A673 (cell line): ENCODE results near the gene CBX1. TPM values are rescaled to one million over a fixed set of nuclear protein-coding genes. Genes with fewer than 3 reads are reported as not detected.

Experiments used
- BruUV-seq: library from RNA; stranded (reverse); fragments of 400-500 nt; replicated peaks from 2 replicates; lab custom pipeline; 2021; lab: Mats Ljungman, UMichigan
- CTCF ChIA-PET: fragments of 300-600 bp; sonication (Branson Sonifier 250); formaldehyde crosslinking; loops from one replicate; lab custom pipeline; 2022; ENCODE audit warnings: antibody characterized with exemption; lab: Charles Lee
- POLR2A ChIA-PET: fragments of 300-600 bp; sonication (Branson Sonifier 250); formaldehyde crosslinking; loops from one replicate; lab custom pipeline; 2022; ENCODE audit warnings: antibody characterized with exemption; ENCODE audit not compliant: low non-redundant PET; lab: Charles Lee
- DNase-seq: peaks from one replicate; pipeline ENCODE4 v3.0.0-alpha.2; 2015; ENCODE audit warnings: low spot score
- H3K27ac ChIP-seq: fragments of 200-600 bp; sonication (generic); 2 replicates; pipeline ENCODE4 v1.5.1; 2016; ENCODE audit warnings: mixed run types, low read depth, mild to moderate bottlenecking, mixed read lengths, antibody characterized with exemption, low read length; ENCODE audit not compliant: poor library complexity, severe bottlenecking
- H3K27me3 ChIP-seq: fragments of 200-600 bp; sonication (generic); replicated peaks from 2 replicates; pipeline ENCODE4 v1.6.1; 2017; ENCODE audit warnings: mixed run types, low read depth, mild to moderate bottlenecking, mixed read lengths, antibody characterized with exemption, low read length; ENCODE audit not compliant: insufficient read depth, poor library complexity
- H3K36me3 ChIP-seq: fragments of 200-600 bp; sonication (generic); 2 replicates; pipeline ENCODE4 v1.6.1; 2016; ENCODE audit warnings: mixed run types, mild to moderate bottlenecking, mixed read lengths, antibody characterized with exemption, low read length; ENCODE audit not compliant: insufficient read depth, poor library complexity, severe bottlenecking
- H3K4me1 ChIP-seq: fragments of 200-600 bp; sonication (generic); 2 replicates; pipeline ENCODE4 v1.6.1; 2017; ENCODE audit warnings: mixed run types, mild to moderate bottlenecking, mixed read lengths, antibody characterized with exemption, low read length; ENCODE audit not compliant: insufficient read depth, poor library complexity, severe bottlenecking
- H3K4me3 ChIP-seq: fragments of 200-600 bp; sonication (generic); 2 replicates; pipeline ENCODE4 v1.5.1; 2016; ENCODE audit warnings: low read depth, mixed run types, mild to moderate bottlenecking, mixed read lengths, low read length; ENCODE audit not compliant: poor library complexity, severe bottlenecking
- H3K9me3 ChIP-seq: fragments of 200-600 bp; sonication (generic); 2 replicates; pipeline ENCODE4 v1.6.1; 2016; ENCODE audit warnings: mixed run types, low read depth, mild to moderate bottlenecking, mixed read lengths, antibody characterized with exemption, low read length; ENCODE audit not compliant: poor library complexity, severe bottlenecking
- CTCF ChIP-seq: fragments of 300-800, 200-600 bp; sonication (generic); conservative IDR thresholded peaks from 2 replicates; pipeline ENCODE4 v1.5.1; 2017; ENCODE audit warnings: low read depth, mild to moderate bottlenecking, antibody characterized with exemption, low read length, moderate library complexity, mixed read lengths
- EZH2 ChIP-seq: fragments of 200-600 bp; sonication (generic); IDR thresholded peaks from 2 replicates; pipeline ENCODE4 v1.6.1; 2017; ENCODE audit warnings: borderline replicate concordance, low read depth, mild to moderate bottlenecking, mixed read lengths, antibody characterized with exemption, low read length; ENCODE audit not compliant: poor library complexity, severe bottlenecking
- intact Hi-C: fragments of 100-400 bp; cut with micrococcal nuclease; formaldehyde crosslinking; loops from one replicate; pipeline ENCODE4 v1.10.0; 2022; ENCODE audit not compliant: unreplicated experiment
- total RNA-seq: library from RNA; stranded (reverse); gene quantifications from 2 replicates; pipeline ENCODE4 v1.2.3, GENCODE V29; 2021

CBX1 gene
- total RNA-seq, 1 experiment from 2014 or later = 121 TPM

DNA sequence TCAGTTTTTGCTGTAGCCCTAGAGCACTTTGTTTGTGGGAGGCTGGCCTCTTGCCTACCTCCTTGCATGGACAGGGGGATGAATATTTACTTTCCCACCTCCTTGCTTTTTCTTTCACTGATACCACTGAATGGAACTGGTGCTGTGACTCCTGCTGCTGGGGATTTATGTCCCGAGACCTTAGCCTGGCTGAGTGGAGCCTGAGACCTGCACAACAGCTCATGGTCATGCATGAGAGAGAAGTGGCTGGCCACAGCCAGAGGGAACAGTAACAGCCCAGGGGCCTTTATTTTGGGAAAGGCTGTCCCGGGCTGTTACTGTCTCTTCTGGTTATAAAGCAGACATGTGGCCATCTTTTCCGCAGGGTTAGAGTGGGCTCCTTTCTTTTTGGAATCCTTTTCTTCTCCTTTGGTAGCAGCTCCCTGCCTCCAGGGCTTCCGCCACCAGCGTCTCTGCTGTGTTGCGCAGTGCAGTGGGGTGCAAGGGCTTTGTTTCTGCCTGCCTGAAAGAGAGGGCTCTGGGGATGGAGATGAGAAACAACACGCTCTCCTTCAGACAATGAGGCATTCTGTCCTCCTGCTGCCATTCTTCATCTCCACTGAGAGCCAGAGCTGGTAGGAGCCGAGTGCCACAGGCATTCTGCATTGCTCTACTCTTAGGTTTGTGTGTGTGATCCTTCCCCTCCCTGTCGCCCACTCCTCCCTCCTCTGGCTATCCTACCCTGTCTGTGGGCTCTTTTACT lies 20.8 kb upstream of the CBX1 start:
- H3K27ac ChIP-seq = no peak overlapping the region
- intact Hi-C loops = no loop called here
- H3K4me3 ChIP-seq = no peak overlapping the region
- no peak for DNase-seq
- H3K9me3 ChIP-seq = no peaks in the 10 kb centered on the region
- ChIA-PET POLR2A (no interaction called here), CTCF (no interaction called here)
- no peaks in the 10 kb centered on the region for H3K27me3 ChIP-seq
- H3K36me3 ChIP-seq = peaks cover 11% of the 10 kb centered on the region
- no peak for TF ChIP-seq CTCF
- no peak for TF ChIP-seq EZH2
- no TSS peak for BruUV-seq
- H3K4me1 ChIP-seq = no peaks in the 10 kb centered on the region

GRCh38 chr17:48113201-48113676 lies 12.0 kb upstream of the CBX1 start:
- Histone ChIP-seq H3K27ac (no peak overlapping the region), H3K9me3 (no peaks in the 10 kb centered on the region), H3K4me3 (no peak overlapping the region), H3K4me1 (peaks cover 26% of the 10 kb centered on the region), H3K36me3 (peaks cover 3% of the 10 kb centered on the region), H3K27me3 (no peaks in the 10 kb centered on the region)
- ChIA-PET CTCF (no interaction called here), POLR2A (no interaction called here)
- no peak for DNase-seq
- BruUV-seq = no TSS peak
- no peak for TF ChIP-seq EZH2
- no peak for TF ChIP-seq CTCF
- intact Hi-C loops = no loop called here

GRCh38 chr17:48111937-48112241 lies 10.6 kb upstream of the CBX1 start:
- Histone ChIP-seq H3K4me1 (peaks cover 26% of the 10 kb centered on the region), H3K36me3 (peaks cover 3% of the 10 kb centered on the region), H3K27me3 (no peaks in the 10 kb centered on the region), H3K4me3 (no peak overlapping the region), H3K27ac (no peak overlapping the region), H3K9me3 (no peaks in the 10 kb centered on the region)
- POLR2A ChIA-PET = interaction anchor here (0.5 kb wide), 1 partner anchor 21 kb away, joined by 4 read pairs; no protein-coding TSS in a partner anchor
- intact Hi-C loops = no loop called here
- TF ChIP-seq CTCF (no peak), EZH2 (no peak)
- DNase-seq = no peak
- BruUV-seq = no TSS peak
- CTCF ChIA-PET = interaction anchor here (0.6 kb wide), 1 partner anchor 162 kb away, joined by 3 read pairs; no protein-coding TSS in a partner anchor
